ENCODE results near the gene CFLAR. TPM values are rescaled to one million over a fixed set of nuclear protein-coding genes. Genes with fewer than 3 reads are reported as not detected.

The CFLAR gene
- total and polyA plus RNA-seq, 2 of the 13 experiments (the other 11 are each of a cell fraction or from before 2014, with no cell fraction given), result 43.8 to 92.1 TPM

- peak; percentile 65; the same call in 1 of the 2 replicates for TF ChIP-seq ZNF777 (CRISPR knock-in tag; IDR thresholded peaks at IDR 0.05)
- peak; percentile 60; the same call in 1 of the 2 replicates for TF ChIP-seq KAT7 (CRISPR knock-in tag; IDR thresholded peaks at IDR 0.05; ENCODE audit: borderline replicate concordance)
- TF ChIP-seq TRIM24 (CRISPR knock-in tag; IDR thresholded peaks at IDR 0.05), result no peak
- 0 out of 2 replicates have a peak, but pooled peaks have one; percentile 81 for TF ChIP-seq ZNF558 (CRISPR knock-in tag; IDR thresholded peaks at IDR 0.05; ENCODE audit: borderline replicate concordance)
- peak; percentile 41 for TF ChIP-seq FOSL2 (CRISPR knock-in tag; IDR thresholded peaks at IDR 0.05)
- no peak for TF ChIP-seq NFE2 (CRISPR knock-in tag; IDR thresholded peaks at IDR 0.05)
- peak; percentile 71 for TF ChIP-seq CREB3 (CRISPR knock-in tag; IDR thresholded peaks at IDR 0.05)
- no peak; the same call in 1 of the 2 replicates for TF ChIP-seq ZNF776 (CRISPR knock-in tag; IDR thresholded peaks at IDR 0.05)
- TF ChIP-seq RFX5 (IDR thresholded peaks at IDR 0.05; ENCODE audit: low read depth, low read length), result no peak
- no peak for TF ChIP-seq HNF4G (IDR thresholded peaks at IDR 0.05; ENCODE audit: borderline replicate concordance, low read depth, low read length)
- TF ChIP-seq HNF4G (CRISPR knock-in tag; IDR thresholded peaks at IDR 0.05; ENCODE audit: borderline replicate concordance, low read depth), result no peak
- TF ChIP-seq CHCHD3 (CRISPR knock-in tag; IDR thresholded peaks at IDR 0.05), result 0 out of 2 replicates have a peak, but pooled peaks have one; percentile 7
- TF ChIP-seq MAFG (CRISPR knock-in tag; IDR thresholded peaks at IDR 0.05), result no peak
- TF ChIP-seq ZBTB37 (CRISPR knock-in tag; IDR thresholded peaks at IDR 0.05), result 0 out of 2 replicates have a peak, but pooled peaks have one; percentile 70
- TF ChIP-seq RELA (CRISPR knock-in tag; IDR thresholded peaks at IDR 0.05), result 0 out of 2 replicates have a peak, but pooled peaks have one; percentile 63
- TF ChIP-seq, protein P1, sequence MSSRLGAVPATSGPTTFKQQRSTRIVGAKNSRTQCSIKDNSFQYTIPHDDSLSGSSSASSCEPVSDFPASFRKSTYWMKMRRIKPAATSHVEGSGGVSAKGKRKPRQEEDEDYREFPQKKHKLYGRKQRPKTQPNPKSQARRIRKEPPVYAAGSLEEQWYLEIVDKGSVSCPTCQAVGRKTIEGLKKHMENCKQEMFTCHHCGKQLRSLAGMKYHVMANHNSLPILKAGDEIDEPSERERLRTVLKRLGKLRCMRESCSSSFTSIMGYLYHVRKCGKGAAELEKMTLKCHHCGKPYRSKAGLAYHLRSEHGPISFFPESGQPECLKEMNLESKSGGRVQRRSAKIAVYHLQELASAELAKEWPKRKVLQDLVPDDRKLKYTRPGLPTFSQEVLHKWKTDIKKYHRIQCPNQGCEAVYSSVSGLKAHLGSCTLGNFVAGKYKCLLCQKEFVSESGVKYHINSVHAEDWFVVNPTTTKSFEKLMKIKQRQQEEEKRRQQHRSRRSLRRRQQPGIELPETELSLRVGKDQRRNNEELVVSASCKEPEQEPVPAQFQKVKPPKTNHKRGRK (CRISPR knock-in tag; IDR thresholded peaks at IDR 0.05), result no peak
- TF ChIP-seq, protein P2, sequence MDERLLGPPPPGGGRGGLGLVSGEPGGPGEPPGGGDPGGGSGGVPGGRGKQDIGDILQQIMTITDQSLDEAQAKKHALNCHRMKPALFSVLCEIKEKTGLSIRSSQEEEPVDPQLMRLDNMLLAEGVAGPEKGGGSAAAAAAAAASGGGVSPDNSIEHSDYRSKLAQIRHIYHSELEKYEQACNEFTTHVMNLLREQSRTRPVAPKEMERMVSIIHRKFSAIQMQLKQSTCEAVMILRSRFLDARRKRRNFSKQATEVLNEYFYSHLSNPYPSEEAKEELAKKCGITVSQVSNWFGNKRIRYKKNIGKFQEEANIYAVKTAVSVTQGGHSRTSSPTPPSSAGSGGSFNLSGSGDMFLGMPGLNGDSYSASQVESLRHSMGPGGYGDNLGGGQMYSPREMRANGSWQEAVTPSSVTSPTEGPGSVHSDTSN (CRISPR knock-in tag; IDR thresholded peaks at IDR 0.05), result no peak
- no peak for TF ChIP-seq PLSCR1 (CRISPR knock-in tag; IDR thresholded peaks at IDR 0.05; ENCODE audit: borderline replicate concordance)
- peak; percentile 82 for TF ChIP-seq MED13 (CRISPR knock-in tag; IDR thresholded peaks at IDR 0.05)
- TF ChIP-seq, protein P3, sequence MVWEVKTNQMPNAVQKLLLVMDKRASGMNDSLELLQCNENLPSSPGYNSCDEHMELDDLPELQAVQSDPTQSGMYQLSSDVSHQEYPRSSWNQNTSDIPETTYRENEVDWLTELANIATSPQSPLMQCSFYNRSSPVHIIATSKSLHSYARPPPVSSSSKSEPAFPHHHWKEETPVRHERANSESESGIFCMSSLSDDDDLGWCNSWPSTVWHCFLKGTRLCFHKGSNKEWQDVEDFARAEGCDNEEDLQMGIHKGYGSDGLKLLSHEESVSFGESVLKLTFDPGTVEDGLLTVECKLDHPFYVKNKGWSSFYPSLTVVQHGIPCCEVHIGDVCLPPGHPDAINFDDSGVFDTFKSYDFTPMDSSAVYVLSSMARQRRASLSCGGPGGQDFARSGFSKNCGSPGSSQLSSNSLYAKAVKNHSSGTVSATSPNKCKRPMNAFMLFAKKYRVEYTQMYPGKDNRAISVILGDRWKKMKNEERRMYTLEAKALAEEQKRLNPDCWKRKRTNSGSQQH (CRISPR knock-in tag; IDR thresholded peaks at IDR 0.05; ENCODE audit: low read depth), result 0 out of 2 replicates have a peak, but pooled peaks have one; percentile 32
- no peak; the same call in 1 of the 2 replicates for TF ChIP-seq BHLHE40 (IDR thresholded peaks at IDR 0.05; ENCODE audit: low read length)
- TF ChIP-seq ZNF746 (CRISPR knock-in tag; IDR thresholded peaks at IDR 0.05), result 0 out of 2 replicates have a peak, but pooled peaks have one; percentile 38
- peak; percentile 40; the same call in 1 of the 2 replicates for TF ChIP-seq HMG20B (CRISPR knock-in tag; conservative IDR thresholded peaks at IDR 0.05)
Observed at GRCh38 chr2:201118121-201118960, 2.4 kb downstream of the CFLAR start (continued).
